DOHH2 (cell line): Measurements from ENCODE around the gene TAF10.

Experiments used
- CTCF ChIP-seq: fragments of 200-600 bp; sonication (generic); IDR thresholded peaks from one replicate; pipeline ENCODE4 v1.5.1; 2014; ENCODE audit warnings: antibody characterized with exemption, mild to moderate bottlenecking, low read depth, low read length; ENCODE audit not compliant: poor library complexity, severe bottlenecking
- EZH2phosphoT487 ChIP-seq: fragments of 200-600 bp; sonication (generic); IDR thresholded peaks from 2 replicates; pipeline ENCODE4 v1.6.1; 2017; ENCODE audit warnings: borderline replicate concordance, mild to moderate bottlenecking, antibody characterized with exemption, low read length, moderate library complexity, mixed read lengths

GRCh38 chr11:6626971-6627761, 15.2 kb upstream of the TAF10 start:
- TF ChIP-seq CTCF: no peak
- TF ChIP-seq EZH2phosphoT487: no peak
